Muscle layer of colon (tissue), 2 donors: ENCODE results near the gene IRF1.

Source experiments
- H3K27ac ChIP-seq: one replicate; pipeline ENCODE4 v1.7.0; 2013; ENCODE audit warnings: low read depth, mild to moderate bottlenecking, low read length, moderate library complexity
- H3K27me3 ChIP-seq, 2 donors: one replicate each; pipeline ENCODE4 v1.7.0; 2013; ENCODE audit warnings: low read length in 2 of 2, mild to moderate bottlenecking in 2 of 2; ENCODE audit not compliant: insufficient read depth in 2 of 2, control insufficient read depth in 1 of 2
- H3K36me3 ChIP-seq: one replicate; pipeline ENCODE4 v1.7.0; 2013; ENCODE audit warnings: mild to moderate bottlenecking, low read length; ENCODE audit not compliant: insufficient read depth
- H3K4me1 ChIP-seq: one replicate; pipeline ENCODE4 v1.7.0; 2013; ENCODE audit warnings: mild to moderate bottlenecking, low read length; ENCODE audit not compliant: insufficient read depth
- H3K4me3 ChIP-seq, 2 donors: one replicate each; pipeline ENCODE4 v1.7.0; 2013; ENCODE audit warnings: low read length in 2 of 2, low read depth in 1 of 2, mild to moderate bottlenecking in 1 of 2, moderate library complexity in 1 of 2
- H3K9ac ChIP-seq: one replicate; pipeline ENCODE4 v1.7.0; 2013; ENCODE audit warnings: low read length
- H3K9me3 ChIP-seq: one replicate; pipeline ENCODE4 v1.7.0; 2013; ENCODE audit warnings: mild to moderate bottlenecking, low read length
- donor health status: abdominal sarcoma.
- donor health status: Adenocarcinoma of cecum.

IRF1 gene

GRCh38 chr5:132469380-132470009, 21.1 kb downstream of the IRF1 start:
- no peak overlapping the region for H3K27ac ChIP-seq

DNA sequence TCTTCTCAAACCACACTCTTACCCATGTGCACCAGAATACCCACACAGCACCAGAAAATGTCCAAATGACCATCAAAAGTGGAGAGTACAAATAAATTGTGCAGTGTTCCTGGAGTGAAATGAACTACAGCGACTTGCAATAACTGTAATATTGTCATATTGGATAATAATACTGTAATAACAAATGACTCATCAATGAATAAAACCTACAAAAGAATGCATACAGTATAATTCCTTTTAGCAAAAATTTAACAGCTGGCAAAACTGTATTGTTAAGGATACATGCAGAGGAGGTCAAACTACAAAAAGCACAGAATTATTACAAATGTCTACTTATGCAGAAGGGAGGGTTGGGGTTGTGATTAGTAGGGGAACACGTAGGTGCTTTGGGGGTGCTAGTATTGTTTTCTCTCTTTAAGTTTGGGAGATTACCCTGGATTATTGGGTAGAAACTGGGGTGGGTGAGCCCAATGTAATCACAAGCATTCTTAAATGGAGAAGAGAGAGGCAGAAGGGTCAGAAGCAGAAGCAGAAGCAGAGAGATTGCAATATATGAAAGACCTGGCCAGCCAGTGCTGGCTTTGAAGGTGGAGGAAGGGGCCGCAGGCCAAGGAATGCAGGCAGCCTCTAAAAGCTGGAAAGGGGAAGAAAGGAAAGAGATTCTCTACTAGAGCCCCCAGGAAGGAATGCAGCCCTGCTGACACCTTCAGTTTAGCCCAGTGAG, 21.8 kb downstream of the IRF1 start:
- Histone ChIP-seq H3K9me3 (no peaks in the 10 kb centered on the region), H3K27me3 (no peaks in the 10 kb centered on the region), H3K9ac (no peak overlapping the region), H3K27ac (no peak overlapping the region), H3K4me1 (peaks cover 23% of the 10 kb centered on the region), H3K4me3 (no peak overlapping the region), H3K36me3 (peaks cover 14% of the 10 kb centered on the region)

More at GRCh38 chr5:132469380-132470009, 21.1 kb downstream of the IRF1 start:
- Histone ChIP-seq H3K4me3 (no peak overlapping the region), H3K27me3 (no peaks in the 10 kb centered on the region), H3K4me1 (peaks cover 18% of the 10 kb centered on the region), H3K9ac (no peak overlapping the region), H3K36me3 (peaks cover 14% of the 10 kb centered on the region), H3K9me3 (no peaks in the 10 kb centered on the region)

- Histone ChIP-seq H3K36me3 (peaks cover 18% of the 10 kb centered on the region), H3K9ac (no peak overlapping the region), H3K27ac (no peak overlapping the region), H3K4me3 (no peak overlapping the region), H3K9me3 (no peaks in the 10 kb centered on the region), H3K27me3 (no peaks in the 10 kb centered on the region), H3K4me1 (peaks cover 37% of the 10 kb centered on the region)
Observed at GRCh38 chr5:132467287-132467984, 23.1 kb downstream of the IRF1 start.

DNA sequence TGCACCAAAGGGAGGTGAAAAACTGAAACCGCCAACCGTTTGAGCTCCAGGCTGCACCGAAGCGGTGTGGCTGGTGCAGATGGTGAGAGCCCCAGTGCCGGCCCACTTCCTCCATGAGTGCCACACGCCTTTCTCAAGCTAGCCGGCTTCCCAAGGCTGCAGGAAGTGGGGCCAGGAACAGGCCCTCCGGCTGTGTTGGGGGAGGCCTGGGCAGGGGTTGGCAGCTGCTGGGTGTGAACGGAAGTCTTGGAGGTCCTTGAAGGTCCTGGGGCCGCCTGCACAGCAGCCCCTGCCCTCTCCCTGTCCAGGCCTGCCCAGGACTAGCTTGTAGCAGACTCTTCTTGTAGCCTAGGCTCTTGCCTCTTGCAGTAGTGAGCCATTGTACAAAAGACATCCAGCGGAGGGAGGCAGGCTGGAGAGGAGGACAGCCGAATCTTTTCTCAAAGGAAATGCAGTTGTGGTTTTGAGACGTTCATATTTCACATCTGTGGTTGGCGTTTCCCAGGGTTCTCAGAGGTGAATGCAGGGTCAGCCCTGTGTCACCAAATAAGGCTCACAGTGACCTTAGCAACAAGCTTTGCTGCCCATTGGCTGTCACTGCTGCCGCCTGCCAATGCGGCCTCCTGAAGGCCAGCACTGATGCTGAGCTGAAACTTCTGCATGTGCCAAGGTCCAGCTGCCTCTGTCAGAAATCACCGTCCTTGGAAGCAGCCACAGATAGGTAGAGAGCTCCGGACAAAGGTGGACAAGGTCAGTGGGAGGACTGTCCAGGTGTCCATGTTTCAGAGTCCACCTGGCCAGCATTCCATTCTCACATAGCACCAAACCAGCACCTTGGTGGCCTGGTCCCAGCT, 23.9 kb downstream of the IRF1 start:
- Histone ChIP-seq H3K27me3 (no peaks in the 10 kb centered on the region), H3K9me3 (no peaks in the 10 kb centered on the region), H3K9ac (no peak overlapping the region), H3K27ac (no peak overlapping the region), H3K4me1 (peaks cover 38% of the 10 kb centered on the region), H3K36me3 (peaks cover 19% of the 10 kb centered on the region), H3K4me3 (no peak overlapping the region)

DNA sequence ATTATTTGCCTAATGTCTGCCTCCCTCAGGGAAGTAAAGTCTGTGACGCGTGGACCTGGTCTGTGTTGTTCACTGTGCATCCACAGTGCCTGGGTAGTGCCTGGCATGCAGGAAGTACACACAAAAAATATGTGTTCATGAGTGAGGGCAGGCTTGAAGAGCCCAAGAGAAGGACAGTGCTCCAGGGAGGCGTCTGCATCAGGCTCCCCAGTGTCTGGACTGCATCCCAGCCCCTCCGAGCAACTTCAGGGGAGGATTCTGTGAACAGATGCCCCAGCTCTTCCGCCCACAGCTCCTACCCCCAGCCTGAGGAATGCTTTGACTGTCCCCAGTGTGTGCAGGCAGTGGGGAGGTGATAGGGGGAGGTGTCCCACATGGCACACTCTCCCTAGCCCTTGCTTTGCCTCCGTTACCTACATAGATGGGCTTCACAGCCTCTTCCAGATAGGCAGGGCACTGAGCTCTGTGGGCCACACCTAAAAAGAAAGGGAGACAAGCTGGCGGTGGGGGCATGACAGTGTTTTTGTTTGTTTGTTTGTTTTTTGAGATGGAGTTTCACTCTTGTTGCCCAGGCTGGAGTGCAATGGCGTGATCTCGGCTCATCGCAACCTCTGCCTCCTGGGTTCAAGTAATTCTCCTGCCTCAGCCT, 25.4 kb downstream of the IRF1 start:
- Histone ChIP-seq H3K27ac (peak overlapping the region; percentile 28), H3K36me3 (peaks cover 16% of the 10 kb centered on the region), H3K9ac (no peak overlapping the region), H3K4me3 (no peak overlapping the region), H3K9me3 (no peaks in the 10 kb centered on the region), H3K4me1 (peaks cover 47% of the 10 kb centered on the region), H3K27me3 (no peaks in the 10 kb centered on the region)

GRCh38 chr5:132464156-132464939, 26.2 kb downstream of the IRF1 start:
- H3K4me1 ChIP-seq: peaks cover 56% of the 10 kb centered on the region
- H3K27me3 ChIP-seq: no peaks in the 10 kb centered on the region
- no peak overlapping the region for H3K9ac ChIP-seq
- H3K4me3 ChIP-seq: peak overlapping the region; percentile 30 to 34
- peak overlapping the region; percentile 28 for H3K27ac ChIP-seq
- peaks cover 17% of the 10 kb centered on the region for H3K36me3 ChIP-seq
- H3K9me3 ChIP-seq: no peaks in the 10 kb centered on the region

GRCh38 chr5:132463811-132464155, 26.8 kb downstream of the IRF1 start:
- peaks cover 61% of the 10 kb centered on the region for H3K4me1 ChIP-seq
- H3K36me3 ChIP-seq: peaks cover 17% of the 10 kb centered on the region
- peak overlapping the region; percentile 30 to 34 for H3K4me3 ChIP-seq
- peak overlapping the region; percentile 28 for H3K27ac ChIP-seq
- H3K9ac ChIP-seq: no peak overlapping the region
- H3K9me3 ChIP-seq: no peaks in the 10 kb centered on the region
- no peaks in the 10 kb centered on the region for H3K27me3 ChIP-seq

DNA sequence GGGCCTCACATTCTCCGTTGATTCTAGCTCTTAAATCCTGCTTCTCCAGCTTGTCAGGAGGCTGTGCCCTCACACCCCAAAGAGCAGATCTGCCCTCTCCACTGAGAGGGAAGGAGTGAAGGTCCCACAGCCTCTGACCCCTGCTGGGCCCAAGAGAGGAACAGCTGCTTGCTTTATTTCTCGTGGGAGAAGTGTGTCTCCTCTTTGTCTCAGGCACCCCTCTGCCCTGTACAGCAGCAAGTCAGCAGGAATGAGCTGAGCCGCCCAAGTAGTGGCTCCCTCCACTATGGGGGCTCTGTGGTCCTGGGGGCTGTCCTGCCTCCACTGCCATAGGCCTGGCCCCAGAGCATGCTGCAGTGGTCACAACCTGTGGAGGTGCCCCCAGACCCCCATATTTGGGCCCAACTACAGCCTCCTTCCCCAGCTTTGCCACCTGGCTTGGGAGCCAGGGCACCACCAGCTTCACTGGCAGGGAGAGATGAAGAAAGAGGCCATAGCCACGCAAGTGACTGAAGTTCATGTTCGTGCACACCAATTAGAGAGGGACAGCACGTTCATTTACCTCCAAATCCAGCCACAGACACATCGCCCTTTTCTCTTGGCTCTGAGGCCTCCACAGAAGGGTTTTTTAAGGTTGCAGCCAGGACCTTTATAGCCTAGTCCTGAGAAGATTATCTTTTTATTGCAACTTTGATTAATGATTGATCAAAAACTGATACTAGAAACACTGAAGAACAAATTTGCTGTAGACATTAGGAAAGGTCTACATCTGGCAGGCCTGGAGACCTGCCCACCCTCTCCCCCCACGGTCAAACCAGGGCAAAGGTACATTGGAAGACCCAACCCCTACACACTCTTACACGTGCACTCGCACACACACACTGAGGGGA, 27.5 kb downstream of the IRF1 start:
- H3K4me1 ChIP-seq: peaks cover 62% of the 10 kb centered on the region
- H3K27me3 ChIP-seq: no peaks in the 10 kb centered on the region
- H3K9ac ChIP-seq: no peak overlapping the region
- H3K27ac ChIP-seq: peak overlapping the region; percentile 28
- H3K4me3 ChIP-seq: no peak overlapping the region
- peaks cover 17% of the 10 kb centered on the region for H3K36me3 ChIP-seq
- no peaks in the 10 kb centered on the region for H3K9me3 ChIP-seq

DNA sequence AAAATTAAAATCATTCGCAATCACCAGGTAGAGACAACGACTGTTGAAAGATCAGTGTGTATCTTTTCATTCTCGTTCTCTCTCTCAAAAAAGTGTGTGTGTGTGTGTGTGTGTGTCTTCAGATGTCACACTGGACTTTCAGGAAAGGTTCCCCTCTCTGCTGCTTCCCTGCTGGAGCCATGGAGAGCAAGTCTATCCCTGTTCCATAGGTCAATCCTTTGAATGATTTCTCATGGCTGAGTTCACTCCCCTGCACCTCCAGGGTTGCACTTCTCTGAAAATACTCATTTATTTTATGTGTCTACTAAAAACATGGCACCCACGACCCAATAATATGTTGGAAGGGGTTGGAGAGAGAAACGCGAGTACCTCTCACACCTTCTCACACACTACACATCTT, 28.2 kb downstream of the IRF1 start:
- peaks cover 17% of the 10 kb centered on the region for H3K36me3 ChIP-seq
- H3K27ac ChIP-seq: no peak overlapping the region
- no peaks in the 10 kb centered on the region for H3K27me3 ChIP-seq
- H3K9ac ChIP-seq: no peak overlapping the region
- peaks cover 62% of the 10 kb centered on the region for H3K4me1 ChIP-seq
- H3K4me3 ChIP-seq: no peak overlapping the region
- H3K9me3 ChIP-seq: no peaks in the 10 kb centered on the region
